PC-9 (cell line): ENCODE measurements around the gene AMOTL1. TPM values are rescaled to one million over a fixed set of nuclear protein-coding genes. Genes with fewer than 3 reads are reported as not detected.

ENCODE experiments used
- Bru-seq: library from RNA; stranded (reverse); fragments of 400-500 nt; gene quantifications from one replicate; lab custom pipeline; 2021; lab: Mats Ljungman, UMichigan
- BruChase-seq, 2 experiments: library from RNA; stranded (reverse); fragments of 400-500 nt; gene quantifications; one replicate each; lab custom pipeline; 2021; lab: Mats Ljungman, UMichigan
- BruUV-seq: library from RNA; stranded (reverse); fragments of 400-500 nt; replicated peaks from 2 replicates; lab custom pipeline; 2021; lab: Mats Ljungman, UMichigan
- CTCF ChIA-PET: fragments of 300-600 bp; sonication (Branson Sonifier 250); formaldehyde crosslinking; loops from one replicate; lab custom pipeline; 2022; ENCODE audit warnings: antibody characterized with exemption; lab: Charles Lee
- POLR2A ChIA-PET: fragments of 300-600 bp; sonication (Branson Sonifier 250); formaldehyde crosslinking; loops from one replicate; lab custom pipeline; 2022; ENCODE audit warnings: antibody characterized with exemption; ENCODE audit not compliant: unreplicated experiment; lab: Charles Lee
- DNase-seq, 2 experiments: peaks; one replicate each; pipeline versions ENCODE4 v3.0.0 to v3.0.0-alpha.2; 2015 to 2022; ENCODE audit warnings: mixed read lengths in 1 of 2
- H2AFZ ChIP-seq: fragments of 200-600 bp; sonication (generic); 2 replicates; pipeline ENCODE4 v1.8.1; 2017; ENCODE audit warnings: antibody characterized with exemption
- H3F3A ChIP-seq: fragments of 200-600 bp; sonication (generic); 2 replicates; pipeline ENCODE4 v1.8.1; 2017; ENCODE audit warnings: antibody characterized with exemption, mild to moderate bottlenecking, low read depth; ENCODE audit not compliant: insufficient read depth
- H3K27ac ChIP-seq: fragments of 200-600 bp; sonication (generic); 2 replicates; pipeline ENCODE4 v1.6.1; 2016; ENCODE audit warnings: mixed run types
- H3K27me3 ChIP-seq: fragments of 200-600 bp; sonication (generic); 2 replicates; pipeline ENCODE4 v1.6.1; 2016; ENCODE audit warnings: low read depth, mixed run types; ENCODE audit not compliant: insufficient read depth
- H3K36me3 ChIP-seq: fragments of 200-600 bp; sonication (generic); 2 replicates; pipeline ENCODE4 v1.6.1; 2016; ENCODE audit warnings: low read depth, mixed run types
- H3K4me1 ChIP-seq: fragments of 200-600 bp; sonication (generic); replicated peaks from 2 replicates; pipeline ENCODE4 v1.6.1; 2016; ENCODE audit warnings: mixed run types; ENCODE audit not compliant: insufficient read depth
- H3K4me2 ChIP-seq: fragments of 200-600 bp; sonication (generic); 2 replicates; pipeline ENCODE4 v1.6.1; 2017; ENCODE audit warnings: mixed run types
- H3K4me3 ChIP-seq: fragments of 200-600 bp; sonication (generic); 2 replicates; pipeline ENCODE4 v1.6.1; 2016; ENCODE audit warnings: mixed run types
- H3K79me2 ChIP-seq: fragments of 200-600 bp; sonication (generic); 2 replicates; pipeline ENCODE4 v1.6.1; 2017; ENCODE audit warnings: low read depth, mixed run types
- H3K9me2 ChIP-seq: fragments of 200-600 bp; sonication (generic); 2 replicates; pipeline ENCODE4 v1.8.1; 2017; ENCODE audit warnings: mild to moderate bottlenecking; ENCODE audit not compliant: insufficient read depth
- H3K9me3 ChIP-seq: fragments of 200-600 bp; sonication (generic); 2 replicates; pipeline ENCODE4 v1.8.1; 2016; ENCODE audit warnings: low read depth; ENCODE audit not compliant: insufficient read depth
- H4K20me1 ChIP-seq: fragments of 200-600 bp; sonication (generic); 2 replicates; pipeline ENCODE4 v1.8.1; 2017; ENCODE audit not compliant: insufficient read depth
- CTCF ChIP-seq: fragments of 200-600 bp; sonication (generic); conservative IDR thresholded peaks from 2 replicates; pipeline ENCODE4 v1.6.1; 2017; ENCODE audit warnings: mixed run types, antibody characterized with exemption, mild to moderate bottlenecking, moderate library complexity
- EZH2 ChIP-seq: fragments of 200-600 bp; sonication (generic); IDR thresholded peaks from 2 replicates; pipeline ENCODE4 v1.8.0; 2017; ENCODE audit warnings: antibody characterized with exemption, low read depth
- intact Hi-C: fragments of 100-400 bp; cut with micrococcal nuclease; formaldehyde crosslinking; loops from one replicate; pipeline ENCODE4 v1.10.0; 2022; ENCODE audit not compliant: unreplicated experiment
- long read RNA-seq: library from polyadenylated mRNA; stranded (forward); transcript quantifications from one replicate; pipeline ENCODE4 v2.0.0, GENCODE V29; 2022
- total RNA-seq: library from RNA; stranded (reverse); gene quantifications from 2 replicates; pipeline ENCODE4 v1.2.3, GENCODE V29; 2021

Gene AMOTL1, protein sequence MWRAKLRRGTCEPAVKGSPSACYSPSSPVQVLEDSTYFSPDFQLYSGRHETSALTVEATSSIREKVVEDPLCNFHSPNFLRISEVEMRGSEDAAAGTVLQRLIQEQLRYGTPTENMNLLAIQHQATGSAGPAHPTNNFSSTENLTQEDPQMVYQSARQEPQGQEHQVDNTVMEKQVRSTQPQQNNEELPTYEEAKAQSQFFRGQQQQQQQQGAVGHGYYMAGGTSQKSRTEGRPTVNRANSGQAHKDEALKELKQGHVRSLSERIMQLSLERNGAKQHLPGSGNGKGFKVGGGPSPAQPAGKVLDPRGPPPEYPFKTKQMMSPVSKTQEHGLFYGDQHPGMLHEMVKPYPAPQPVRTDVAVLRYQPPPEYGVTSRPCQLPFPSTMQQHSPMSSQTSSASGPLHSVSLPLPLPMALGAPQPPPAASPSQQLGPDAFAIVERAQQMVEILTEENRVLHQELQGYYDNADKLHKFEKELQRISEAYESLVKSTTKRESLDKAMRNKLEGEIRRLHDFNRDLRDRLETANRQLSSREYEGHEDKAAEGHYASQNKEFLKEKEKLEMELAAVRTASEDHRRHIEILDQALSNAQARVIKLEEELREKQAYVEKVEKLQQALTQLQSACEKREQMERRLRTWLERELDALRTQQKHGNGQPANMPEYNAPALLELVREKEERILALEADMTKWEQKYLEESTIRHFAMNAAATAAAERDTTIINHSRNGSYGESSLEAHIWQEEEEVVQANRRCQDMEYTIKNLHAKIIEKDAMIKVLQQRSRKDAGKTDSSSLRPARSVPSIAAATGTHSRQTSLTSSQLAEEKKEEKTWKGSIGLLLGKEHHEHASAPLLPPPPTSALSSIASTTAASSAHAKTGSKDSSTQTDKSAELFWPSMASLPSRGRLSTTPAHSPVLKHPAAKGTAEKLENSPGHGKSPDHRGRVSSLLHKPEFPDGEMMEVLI
- total RNA-seq: 48.0 and 60.5 TPM in 2 replicates
- percentile 94 among the genes with signal in this experiment for Bru-seq, nascent RNA
- BruChase-seq, experiment 1, labeled RNA remaining after a 2-hour chase: percentile 90 among the genes with signal in this experiment
- BruChase-seq, experiment 2, labeled RNA remaining after a 6-hour chase: percentile 93 among the genes with signal in this experiment
- long read RNA-seq, full-length matches to known transcripts: 16 of 40 reads
- long read RNA-seq, partial matches to known transcripts: 10 of 40 reads
- long read RNA-seq, other reads (novel, unspliced or antisense): 14 of 40 reads

GRCh38 chr11:94767701-94768601 lies at the start of gene AMOTL1:
Gene AMOTL1 (plus strand): TSS chr11:94768356. CDS start chr11:94768512, 156 bp downstream.
- peak; percentile 92 for DNase-seq
- POLR2A ChIA-PET: interaction anchor here (0.6 to 0.9 kb wide), 4 partner anchors 19 to 179 kb away, joined by 4 to 6 read pairs (median 4); no protein-coding TSS in a partner anchor
- intact Hi-C loops: loop anchor here (1.0 to 10.0 kb wide), 8 partner anchors 21 to 207 kb away; partner anchors contain the start of genes CWC15 and KDM4D
- H3F3A ChIP-seq: peaks cover 47% of the 10 kb centered on the region
- H3K4me2 ChIP-seq: peak within 1 kb of the TSS; percentile 92
- no peak for TF ChIP-seq EZH2
- 0 out of 2 replicates have a peak, but pooled peaks cover 10% of the 10 kb centered on the region for H3K36me3 ChIP-seq
- H3K79me2 ChIP-seq: peaks cover 70% of the 10 kb centered on the region
- no peaks in the 10 kb centered on the region for H3K27me3 ChIP-seq
- peak within 1 kb of the TSS; percentile 95 for H3K4me3 ChIP-seq
- H2AFZ ChIP-seq: peak within 1 kb of the TSS; percentile 78
- H4K20me1 ChIP-seq: peaks cover 32% of the 10 kb centered on the region
- H3K9me2 ChIP-seq: no peaks in the 10 kb centered on the region
- no TSS peak for BruUV-seq
- H3K4me1 ChIP-seq: peaks cover 60% of the 10 kb centered on the region
- CTCF ChIA-PET: interaction anchor here (0.6 to 0.7 kb wide), 7 partner anchors 13 to 1657 kb away, joined by 3 to 9 read pairs (median 5); no protein-coding TSS in a partner anchor
- peak within 1 kb of the TSS; percentile 90 for H3K27ac ChIP-seq
- H3K9me3 ChIP-seq: no peaks in the 10 kb centered on the region

GRCh38 chr11:94719876-94720275 lies 48.3 kb upstream of the AMOTL1 start:
- no peak for TF ChIP-seq EZH2
- TF ChIP-seq CTCF: no peak
- intact Hi-C loops: no loop called here

More at GRCh38 chr11:94719876-94720275, 48.3 kb upstream of the AMOTL1 start:
- H3K4me1 ChIP-seq: no peaks in the 10 kb centered on the region
- POLR2A ChIA-PET: no interaction called here
- no peaks in the 10 kb centered on the region for H3K27me3 ChIP-seq
- H3K36me3 ChIP-seq: no peaks in the 10 kb centered on the region
- no peaks in the 10 kb centered on the region for H3K79me2 ChIP-seq
- no peaks in the 10 kb centered on the region for H3F3A ChIP-seq
- H4K20me1 ChIP-seq: no peaks in the 10 kb centered on the region
- H3K4me3 ChIP-seq: no peak overlapping the region
- CTCF ChIA-PET: no interaction called here
- no peak overlapping the region for H3K27ac ChIP-seq
- no peak overlapping the region for H3K4me2 ChIP-seq
- BruUV-seq: no TSS peak
- H2AFZ ChIP-seq: no peak overlapping the region
- 0 out of 2 replicates have a peak, but pooled peaks cover 2% of the 10 kb centered on the region for H3K9me2 ChIP-seq
- no peak for DNase-seq
- peaks cover 4% of the 10 kb centered on the region; the same call in 1 of the 2 replicates for H3K9me3 ChIP-seq
